GM12878 (cell line): ENCODE data around the gene NLGN2. TPM values are rescaled to one million over a fixed set of nuclear protein-coding genes. Genes with fewer than 3 reads are reported as not detected.

Experiments
- ATAC-seq: fragments of 200-7000 bp; cut with Tn5 transposase; 3 replicates; pipeline ENCODE4 v1.9.1; 2020; ENCODE audit warnings: mild to moderate bottlenecking, moderate library complexity
- BruUV-seq: library from RNA; stranded (reverse); fragments of 400-500 nt; replicated peaks from 2 replicates; lab custom pipeline; 2021; lab: Mats Ljungman, UMichigan
- CTCF ChIA-PET: fragments of 300-600 bp; sonication (Branson Sonifier 250); formaldehyde crosslinking; extraction: SDS; loops from one replicate; lab custom pipeline; 2021; ENCODE audit warnings: inconsistent platforms; lab: Yijun Ruan, JAX
- POLR2A ChIA-PET: fragments of 350-600 bp; formaldehyde crosslinking; extraction: SDS; loops from one replicate; lab custom pipeline; 2021; ENCODE audit warnings: inconsistent platforms; lab: Charles Lee
- RAD21 ChIA-PET: fragments of 300-600 bp; sonication (Branson Sonifier 250); formaldehyde crosslinking; loops from one replicate; lab custom pipeline; 2023; ENCODE audit warnings: antibody characterized with exemption; ENCODE audit not compliant: unreplicated experiment; lab: Charles Lee
- SMC1A ChIA-PET: fragments of 300-600 bp; sonication (Branson Sonifier 250); formaldehyde crosslinking; loops from one replicate; lab custom pipeline; 2023; ENCODE audit not compliant: unreplicated experiment, uncharacterized antibody; lab: Charles Lee
- DNase-seq: peaks from one replicate; pipeline ENCODE4 v3.0.0-alpha.2; 2011; ENCODE audit warnings: low read depth, low spot score
- FAIRE-seq: peaks from 3 replicates; lab custom pipeline; 2011; peaks lifted over from hg19 to GRCh38; lab: Jason Lieb, UNC
- H2AFZ ChIP-seq: 2 replicates; pipeline ENCODE4 v1.6.0; 2011; ENCODE audit warnings: low read depth, low read length, control low read depth; ENCODE audit not compliant: control insufficient read depth
- H3K27ac ChIP-seq: 2 replicates; pipeline ENCODE4 v1.5.1; 2011; ENCODE audit warnings: control low read depth; ENCODE audit not compliant: control insufficient read depth, insufficient read depth
- H3K27me3 ChIP-seq, 2 experiments: replicated peaks in 1 of 2; 2 replicates each; pipeline versions ENCODE4 v1.6.0 to v1.6.1; 2011; ENCODE audit warnings: low read length in 1 of 2; ENCODE audit not compliant: control insufficient read depth in 2 of 2, insufficient read depth in 2 of 2
- H3K36me3 ChIP-seq, 2 experiments: 2 replicates each; pipeline ENCODE4 v1.5.1; 2011; ENCODE audit warnings: low read length in 1 of 2; ENCODE audit not compliant: control insufficient read depth in 2 of 2, insufficient read depth in 2 of 2
- H3K4me1 ChIP-seq: 2 replicates; pipeline ENCODE4 v1.6.1; 2011; ENCODE audit warnings: mild to moderate bottlenecking, low read length, moderate library complexity, mixed read lengths; ENCODE audit not compliant: control insufficient read depth, insufficient read depth
- H3K4me2 ChIP-seq: 2 replicates; pipeline ENCODE4 v1.6.0; 2011; ENCODE audit warnings: control low read depth; ENCODE audit not compliant: control insufficient read depth, insufficient read depth
- H3K4me3 ChIP-seq: fragments of 200-600 bp; sonication (generic); 2 replicates; pipeline ENCODE4 v1.5.1; 2016
- H3K79me2 ChIP-seq: 2 replicates; pipeline ENCODE4 v1.6.0; 2011; ENCODE audit warnings: low read length; ENCODE audit not compliant: control insufficient read depth, insufficient read depth
- H3K9ac ChIP-seq: 2 replicates; pipeline ENCODE4 v1.8.0; 2011; ENCODE audit warnings: low read length, control low read depth, mixed read lengths; ENCODE audit not compliant: control insufficient read depth, insufficient read depth
- H3K9me3 ChIP-seq: replicated peaks from 3 replicates; pipeline ENCODE4 v1.5.1; 2011; ENCODE audit warnings: mild to moderate bottlenecking, low read length; ENCODE audit not compliant: control insufficient read depth, insufficient read depth
- H4K20me1 ChIP-seq: 2 replicates; pipeline ENCODE4 v1.6.0; 2011; ENCODE audit not compliant: control insufficient read depth, insufficient read depth
- BMI1 ChIP-seq: fragments of 450-650 bp; IDR thresholded peaks from 2 replicates; pipeline ENCODE4 v1.6.1; 2016; ENCODE audit warnings: mild to moderate bottlenecking, moderate library complexity, borderline replicate concordance
- EP300 ChIP-seq, 2 experiments: fragments of 150-350 bp in 1 of 2; IDR thresholded peaks; 2 replicates each; pipeline ENCODE4 v1.6.1; 2011 to 2012; ENCODE audit warnings: low read depth in 2 of 2, low read length in 2 of 2, borderline replicate concordance in 1 of 2, improper control_type of control experiment in 1 of 2, inconsistent platforms in 1 of 2; ENCODE audit not compliant: control insufficient read depth in 1 of 2
- RFX5 ChIP-seq: IDR thresholded peaks from 2 replicates; pipeline ENCODE4 v1.6.1; 2011; ENCODE audit warnings: low read depth, low read length, improper control_type of control experiment
- SREBF2 ChIP-seq: IDR thresholded peaks from 2 replicates; pipeline ENCODE4 v1.6.1; 2012; ENCODE audit warnings: mild to moderate bottlenecking, low read length
- TAF1 ChIP-seq: IDR thresholded peaks from 2 replicates; pipeline ENCODE4 v1.6.1; 2011; ENCODE audit warnings: mild to moderate bottlenecking, low read depth, low read length, borderline replicate concordance
- ZNF24 ChIP-seq: fragments of 450-650 bp; IDR thresholded peaks from 2 replicates; pipeline ENCODE4 v1.6.1; 2017; ENCODE audit warnings: antibody characterized with exemption, mild to moderate bottlenecking
- WGBS: methylation state at CpG from one replicate; pipeline ENCODE4 v1.1.6; 2016; ENCODE audit warnings: low lambda C conversion rate; ENCODE audit not compliant: insufficient replicate concordance, insufficient coverage; ENCODE audit errors: missing lambda C conversion rate; 5-methylcytosine and 5-hydroxymethylcytosine counted together
- in situ Hi-C: fragments of 300-500 bp; cut with MboI; formaldehyde crosslinking; loops from 9 replicates; pipeline ENCODE4 v1.14.3; 2018; ENCODE audit warnings: mixed read lengths
- intact Hi-C: fragments of 100-400 bp; cut with micrococcal nuclease; formaldehyde crosslinking; loops from one replicate; pipeline ENCODE4 v1.14.2; 2022; ENCODE audit not compliant: unreplicated experiment
- polyA plus RNA-seq, 11 experiments: library from polyadenylated mRNA; depleted of rRNA in 4 of 11; unstranded in 6 of 11; stranded (reverse) in 5 of 11; fragments of >200 nt; fragmentation: Nextera tagmentation in 4 of 11; fragmentation: Illumina TruSeq in 1 of 11; extraction: Ambion mirVana in 4 of 11; extraction: Trizol in 1 of 11; gene quantifications; 1 replicate in 1 of 11; 2 replicates in 10 of 11; pipeline versions ENCODE4 v1.2.1 to v1.2.3, GENCODE V29; 2011 to 2016; ENCODE audit warnings: inconsistent platforms in 2 of 11, missing spikeins in 2 of 11, low read depth in 1 of 11
- total RNA-seq, 4 experiments: library from RNA; depleted of rRNA in 3 of 4; stranded (reverse); fragments of >200 nt in 3 of 4; fragmentation: Illumina TruSeq in 1 of 4; extraction: Trizol in 1 of 4; gene quantifications; 2 replicates each; pipeline versions ENCODE4 v1.2.1 to v1.2.3, GENCODE V29; 2013 to 2021
- TF ChIP-seq, protein P1 (sequence below): IDR thresholded peaks from 2 replicates; pipeline ENCODE4 v1.6.1; 2012; ENCODE audit warnings: mild to moderate bottlenecking, low read depth, low read length
- TF ChIP-seq, protein P2 (sequence below): IDR thresholded peaks from 2 replicates; pipeline ENCODE4 v1.6.1; 2011; ENCODE audit warnings: low read depth, low read length, improper control_type of control experiment, borderline replicate concordance

NLGN2 gene
- total and polyA plus RNA-seq, 10 of the 15 experiments (the other 5 are each of a cell fraction or from before 2014, with no cell fraction given) = 0.02 to 0.87 (median 0.11) TPM; not detected in 2

DNA sequence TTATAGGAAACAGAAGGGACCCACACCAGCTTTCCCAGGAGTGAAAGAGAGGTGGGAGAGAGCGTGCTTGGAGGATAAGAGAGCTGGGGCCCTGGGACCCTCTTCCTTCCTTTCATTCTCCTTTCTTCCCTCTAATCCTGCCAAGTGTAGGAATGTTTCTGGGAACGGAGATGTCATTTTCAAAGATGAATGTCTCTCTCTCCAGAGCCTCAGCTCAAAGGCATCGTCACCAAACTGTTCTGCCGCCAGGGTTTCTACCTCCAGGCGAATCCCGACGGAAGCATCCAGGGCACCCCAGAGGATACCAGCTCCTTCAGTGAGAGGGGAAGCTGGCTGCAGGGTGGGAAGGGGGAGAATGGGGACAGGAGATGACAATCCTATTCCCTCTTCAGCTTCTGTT, 33.6 kb downstream of the NLGN2 start:
- peaks cover 32% of the 10 kb centered on the region for H3K4me1 ChIP-seq
- H3K4me3 ChIP-seq = 0 out of 2 replicates have a peak overlapping the region, but pooled peaks have one; percentile 1
- ChIA-PET RAD21 (interaction anchor here (0.6 to 2.5 kb wide), 7 partner anchors 11 to 119 kb away, joined by 3 to 12 read pairs (median 3); partner anchors contain the start of genes SENP3 and TMEM256), CTCF (interaction anchor here (0.6 to 2.8 kb wide), 7 partner anchors 13 to 186 kb away, joined by 3 to 20 read pairs (median 3); partner anchors contain the start of genes NEURL4, SAT2 and SENP3), SMC1A (interaction anchor here (0.6 to 1.9 kb wide), 8 partner anchors 10 to 249 kb away, joined by 3 to 8 read pairs (median 4); partner anchors contain the start of genes SLC35G6 and ZBTB4), POLR2A (interaction anchor here (0.6 to 8.2 kb wide), 16 partner anchors 10 to 177 kb away, joined by 3 to 63 read pairs (median 4); partner anchors contain the start of genes POLR2A, SENP3 and TMEM256)
- DNase-seq (no peak), FAIRE-seq (no peak), ATAC-seq (no peak)
- intact Hi-C loops (no loop called here), in situ Hi-C loops (no loop called here)
- no peak overlapping the region for H2AFZ ChIP-seq
- no peaks in the 10 kb centered on the region for H4K20me1 ChIP-seq
- WGBS = 78% methylated on average over 6 of the region's 7 CpGs
- no TSS peak for BruUV-seq
- H3K27ac ChIP-seq = no peak overlapping the region
- H3K9me3 ChIP-seq = no peaks in the 10 kb centered on the region
- H3K36me3 ChIP-seq = no peaks in the 10 kb centered on the region
- no peak overlapping the region for H3K9ac ChIP-seq
- H3K79me2 ChIP-seq = peaks cover 5% of the 10 kb centered on the region
- H3K4me2 ChIP-seq = peak overlapping the region; percentile 89; the same call in 1 of the 2 replicates
- TF ChIP-seq EP300 (IDR thresholded peaks at IDR 0.05; ENCODE audit: borderline replicate concordance in 1 of 2, control insufficient read depth in 1 of 2, low read depth in 2 of 2, low read length in 2 of 2) = no peak
- TF ChIP-seq RFX5 = no peak
- H3K27me3 ChIP-seq = peaks cover 0 to 4% of the 10 kb centered on the region in 2 experiments; a peak in 3 of 4 replicates

DNA sequence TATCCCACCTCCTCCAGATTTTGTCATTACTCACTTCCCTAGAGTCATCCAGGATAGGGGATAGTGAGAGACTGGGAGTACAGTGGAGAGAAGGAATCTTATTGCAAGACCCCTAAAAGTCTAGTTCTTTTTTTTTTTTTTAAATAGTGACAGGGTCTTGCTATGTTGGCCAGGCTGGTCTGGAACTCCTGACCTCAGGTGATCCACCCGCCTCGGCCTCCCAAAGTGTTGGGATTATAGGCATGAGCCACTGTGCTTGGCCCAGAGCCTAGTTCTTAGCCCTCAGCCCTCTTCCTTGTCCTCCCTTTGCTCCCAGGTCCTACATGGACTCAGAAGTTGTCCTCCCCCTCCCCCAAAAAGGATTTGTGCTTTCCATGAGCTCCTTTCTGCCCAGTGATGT, 34.5 kb downstream of the NLGN2 start:
- ChIA-PET SMC1A (interaction anchor here (1.1 to 1.9 kb wide), 3 partner anchors 11 to 119 kb away, joined by 3 to 8 read pairs (median 8); partner anchors contain the start of genes SLC35G6 and ZBTB4), RAD21 (interaction anchor here (2.5 kb wide), 1 partner anchor 118 kb away, joined by 12 read pairs; the partner anchor contains the start of gene SENP3), CTCF (interaction anchor here (1.0 to 2.7 kb wide), 3 partner anchors 12 to 74 kb away, joined by 3 to 20 read pairs (median 3); no protein-coding TSS in a partner anchor), POLR2A (interaction anchor here (0.7 to 8.2 kb wide), 6 partner anchors 9 to 119 kb away, joined by 3 to 63 read pairs (median 8); partner anchors contain the start of genes POLR2A and SENP3)
- FAIRE-seq (no peak), DNase-seq (no peak), ATAC-seq (no peak)
- Histone ChIP-seq H4K20me1 (no peaks in the 10 kb centered on the region), H3K27ac (no peak overlapping the region), H3K27me3 (peaks cover 1 to 4% of the 10 kb centered on the region in 2 experiments; a peak in 3 of 4 replicates), H2AFZ (no peak overlapping the region), H3K4me2 (no peak overlapping the region), H3K9me3 (no peaks in the 10 kb centered on the region), H3K4me3 (no peak overlapping the region), H3K79me2 (no peaks in the 10 kb centered on the region; the same call in 1 of the 2 replicates), H3K4me1 (peaks cover 27% of the 10 kb centered on the region), H3K9ac (no peak overlapping the region), H3K36me3 (no peaks in the 10 kb centered on the region)
- BruUV-seq = no TSS peak
- WGBS = 95% methylated on average over 2 of the region's 2 CpGs
- in situ Hi-C loops = no loop called here
- intact Hi-C loops = no loop called here
- TF ChIP-seq, protein P1, sequence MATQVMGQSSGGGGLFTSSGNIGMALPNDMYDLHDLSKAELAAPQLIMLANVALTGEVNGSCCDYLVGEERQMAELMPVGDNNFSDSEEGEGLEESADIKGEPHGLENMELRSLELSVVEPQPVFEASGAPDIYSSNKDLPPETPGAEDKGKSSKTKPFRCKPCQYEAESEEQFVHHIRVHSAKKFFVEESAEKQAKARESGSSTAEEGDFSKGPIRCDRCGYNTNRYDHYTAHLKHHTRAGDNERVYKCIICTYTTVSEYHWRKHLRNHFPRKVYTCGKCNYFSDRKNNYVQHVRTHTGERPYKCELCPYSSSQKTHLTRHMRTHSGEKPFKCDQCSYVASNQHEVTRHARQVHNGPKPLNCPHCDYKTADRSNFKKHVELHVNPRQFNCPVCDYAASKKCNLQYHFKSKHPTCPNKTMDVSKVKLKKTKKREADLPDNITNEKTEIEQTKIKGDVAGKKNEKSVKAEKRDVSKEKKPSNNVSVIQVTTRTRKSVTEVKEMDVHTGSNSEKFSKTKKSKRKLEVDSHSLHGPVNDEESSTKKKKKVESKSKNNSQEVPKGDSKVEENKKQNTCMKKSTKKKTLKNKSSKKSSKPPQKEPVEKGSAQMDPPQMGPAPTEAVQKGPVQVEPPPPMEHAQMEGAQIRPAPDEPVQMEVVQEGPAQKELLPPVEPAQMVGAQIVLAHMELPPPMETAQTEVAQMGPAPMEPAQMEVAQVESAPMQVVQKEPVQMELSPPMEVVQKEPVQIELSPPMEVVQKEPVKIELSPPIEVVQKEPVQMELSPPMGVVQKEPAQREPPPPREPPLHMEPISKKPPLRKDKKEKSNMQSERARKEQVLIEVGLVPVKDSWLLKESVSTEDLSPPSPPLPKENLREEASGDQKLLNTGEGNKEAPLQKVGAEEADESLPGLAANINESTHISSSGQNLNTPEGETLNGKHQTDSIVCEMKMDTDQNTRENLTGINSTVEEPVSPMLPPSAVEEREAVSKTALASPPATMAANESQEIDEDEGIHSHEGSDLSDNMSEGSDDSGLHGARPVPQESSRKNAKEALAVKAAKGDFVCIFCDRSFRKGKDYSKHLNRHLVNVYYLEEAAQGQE = no peak
- no peak for TF ChIP-seq TAF1
- no peak for TF ChIP-seq BMI1
- no peak for TF ChIP-seq ZNF24
- TF ChIP-seq, protein P2, sequence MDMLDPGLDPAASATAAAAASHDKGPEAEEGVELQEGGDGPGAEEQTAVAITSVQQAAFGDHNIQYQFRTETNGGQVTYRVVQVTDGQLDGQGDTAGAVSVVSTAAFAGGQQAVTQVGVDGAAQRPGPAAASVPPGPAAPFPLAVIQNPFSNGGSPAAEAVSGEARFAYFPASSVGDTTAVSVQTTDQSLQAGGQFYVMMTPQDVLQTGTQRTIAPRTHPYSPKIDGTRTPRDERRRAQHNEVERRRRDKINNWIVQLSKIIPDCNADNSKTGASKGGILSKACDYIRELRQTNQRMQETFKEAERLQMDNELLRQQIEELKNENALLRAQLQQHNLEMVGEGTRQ = no peak
- TF ChIP-seq SREBF2 = no peak
